GM18517 (cell line): ENCODE data around the gene PSMA8.
"Not testable (repeated sequence)": the region's sequence is repeated elsewhere in the genome, so short reads cannot be mapped to it uniquely, and the experiment has no call there.

Source experiments
- ATAC-seq: cut with Tn5 transposase; IDR thresholded peaks from one replicate; pipeline ENCODE4 v1.9.1; 2021; ENCODE audit warnings: mild to moderate bottlenecking, moderate library complexity; ENCODE audit not compliant: unreplicated experiment

PSMA8 gene

GRCh38 chr18:26228562-26229260, 95.0 kb downstream of the PSMA8 start:
- no peak for ATAC-seq

GRCh38 chr18:26230497-26230896, 96.8 kb downstream of the PSMA8 start:
- ATAC-seq, result no peak

GRCh38 chr18:26233208-26233607, 99.5 kb downstream of the PSMA8 start:
- ATAC-seq, result no peak

- not testable (repeated sequence) for ATAC-seq
Observed at GRCh38 chr18:26237363-26237762, 103.7 kb downstream of the PSMA8 start.

GRCh38 chr18:26238718-26239117, 105.0 kb downstream of the PSMA8 start:
- ATAC-seq, result not testable (repeated sequence)

- not testable (repeated sequence) for ATAC-seq
Observed at GRCh38 chr18:26242392-26242791, 108.7 kb downstream of the PSMA8 start.
